ENCODE results near the gene ADPRHL1. TPM values are rescaled to one million over a fixed set of nuclear protein-coding genes. Genes with fewer than 3 reads are reported as not detected.

ADPRHL1 gene
- total RNA-seq, 1 donor from 2014 or later, result 3.1 TPM

DNA sequence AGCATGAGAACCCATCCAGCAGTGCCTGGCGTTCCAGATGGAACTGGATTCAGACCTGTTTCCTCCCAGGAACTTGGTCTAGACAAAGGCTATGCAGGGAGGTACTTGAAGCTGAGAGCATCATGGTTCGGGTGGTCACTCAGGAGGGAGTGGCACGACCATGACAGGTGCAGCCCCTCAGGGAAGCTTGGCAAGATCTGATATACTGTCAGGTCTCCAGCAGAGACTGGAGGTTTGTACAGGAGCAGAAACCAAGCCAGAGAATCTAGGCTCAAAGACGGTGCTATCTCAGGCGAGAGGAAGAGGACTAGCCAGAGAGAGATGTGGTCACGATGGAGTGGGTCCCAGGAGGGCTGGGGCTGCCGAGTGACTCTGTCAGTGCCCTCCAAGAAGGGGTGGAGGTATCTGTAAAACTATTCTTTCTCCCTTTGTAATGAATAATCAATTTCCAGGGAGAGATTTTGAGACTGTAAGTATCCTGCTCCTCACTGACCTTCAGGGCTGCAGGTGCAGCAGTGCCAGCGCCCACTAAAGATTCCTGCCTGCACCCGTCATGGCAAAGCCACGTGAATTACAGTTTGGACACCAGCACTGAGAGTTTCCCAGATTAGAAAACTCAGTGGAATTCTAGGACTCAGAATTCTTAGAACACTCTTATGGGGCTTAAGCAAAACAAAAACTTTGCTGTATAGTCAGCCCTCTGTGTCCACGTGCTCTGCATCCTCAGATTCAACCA lies 47.4 kb upstream of the ADPRHL1 start:
- Mint-ChIP-seq H3K9me3 (ENCODE audit: unreplicated experiment) (no peaks in the 10 kb centered on the region), H3K27me3 (ENCODE audit: low read depth, unreplicated experiment) (no peaks in the 10 kb centered on the region), H3K4me1 (ENCODE audit: low read depth, unreplicated experiment) (peaks cover 19% of the 10 kb centered on the region), H3K4me3 (ENCODE audit: unreplicated experiment) (no peak overlapping the region), H3K27ac (ENCODE audit: unreplicated experiment) (no peak overlapping the region), H3K36me3 (ENCODE audit: low read depth, unreplicated experiment) (peaks cover 29% of the 10 kb centered on the region)
- Histone ChIP-seq H4K20me1 (ENCODE audit: insufficient read depth, low read length) (peaks cover 68% of the 10 kb centered on the region), H3K27ac (ENCODE audit: low read depth, low read length) (no peak overlapping the region), H3K9me3 (ENCODE audit: insufficient read depth, low read depth, low read length) (no peaks in the 10 kb centered on the region), H3K4me1 (ENCODE audit: insufficient read depth, low read length) (peaks cover 10% of the 10 kb centered on the region), H2AFZ (ENCODE audit: low read depth, low read length) (no peak overlapping the region), H3K4me3 (ENCODE audit: insufficient read depth, low read depth, low read length) (no peak overlapping the region), H3K79me2 (ENCODE audit: insufficient read depth, low read length) (peaks cover 57% of the 10 kb centered on the region), H3K9ac (ENCODE audit: low read length) (no peak overlapping the region), H3K4me2 (ENCODE audit: low read length) (no peak overlapping the region), H3K36me3 (ENCODE audit: insufficient read depth, low read length) (peaks cover 70% of the 10 kb centered on the region), H3K27me3 (ENCODE audit: insufficient read depth, low read length) (no peaks in the 10 kb centered on the region)
- DNase-seq (ENCODE audit: low read depth) (no peak), FAIRE-seq (no peak)
- no peak for TF ChIP-seq EZH2 (IDR thresholded peaks at IDR 0.05; ENCODE audit: insufficient read depth, low read length)
- TF ChIP-seq, protein P1, sequence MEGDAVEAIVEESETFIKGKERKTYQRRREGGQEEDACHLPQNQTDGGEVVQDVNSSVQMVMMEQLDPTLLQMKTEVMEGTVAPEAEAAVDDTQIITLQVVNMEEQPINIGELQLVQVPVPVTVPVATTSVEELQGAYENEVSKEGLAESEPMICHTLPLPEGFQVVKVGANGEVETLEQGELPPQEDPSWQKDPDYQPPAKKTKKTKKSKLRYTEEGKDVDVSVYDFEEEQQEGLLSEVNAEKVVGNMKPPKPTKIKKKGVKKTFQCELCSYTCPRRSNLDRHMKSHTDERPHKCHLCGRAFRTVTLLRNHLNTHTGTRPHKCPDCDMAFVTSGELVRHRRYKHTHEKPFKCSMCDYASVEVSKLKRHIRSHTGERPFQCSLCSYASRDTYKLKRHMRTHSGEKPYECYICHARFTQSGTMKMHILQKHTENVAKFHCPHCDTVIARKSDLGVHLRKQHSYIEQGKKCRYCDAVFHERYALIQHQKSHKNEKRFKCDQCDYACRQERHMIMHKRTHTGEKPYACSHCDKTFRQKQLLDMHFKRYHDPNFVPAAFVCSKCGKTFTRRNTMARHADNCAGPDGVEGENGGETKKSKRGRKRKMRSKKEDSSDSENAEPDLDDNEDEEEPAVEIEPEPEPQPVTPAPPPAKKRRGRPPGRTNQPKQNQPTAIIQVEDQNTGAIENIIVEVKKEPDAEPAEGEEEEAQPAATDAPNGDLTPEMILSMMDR (IDR thresholded peaks at IDR 0.05; ENCODE audit: insufficient read depth, low read depth, low read length), result no peak

DNA sequence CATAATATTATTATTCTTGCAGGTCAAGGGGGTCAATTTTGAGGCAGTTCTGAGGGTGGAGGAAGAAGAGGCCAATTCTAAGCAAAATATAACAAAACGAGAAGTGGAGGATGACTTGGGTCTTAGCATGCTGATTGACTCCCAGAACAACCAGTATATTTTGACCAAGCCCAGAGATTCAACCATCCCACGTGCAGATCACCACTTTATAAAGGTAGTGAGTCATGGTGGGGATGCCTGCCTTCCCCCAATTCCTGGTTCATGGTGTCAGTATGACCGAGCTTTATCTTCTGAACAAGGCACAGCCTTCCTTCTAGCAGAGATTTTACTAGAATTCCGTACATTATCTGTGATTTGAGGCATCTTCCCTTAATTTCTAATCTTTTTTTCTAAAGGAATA lies 46.6 kb upstream of the ADPRHL1 start:
- Histone ChIP-seq H3K4me2 (ENCODE audit: low read length) (no peak overlapping the region), H3K9me3 (ENCODE audit: insufficient read depth, low read depth, low read length) (no peaks in the 10 kb centered on the region), H3K36me3 (ENCODE audit: insufficient read depth, low read length) (peaks cover 65% of the 10 kb centered on the region), H3K27me3 (ENCODE audit: insufficient read depth, low read length) (no peaks in the 10 kb centered on the region), H2AFZ (ENCODE audit: low read depth, low read length) (no peak overlapping the region), H3K4me3 (ENCODE audit: insufficient read depth, low read depth, low read length) (no peak overlapping the region), H3K27ac (ENCODE audit: low read depth, low read length) (no peak overlapping the region), H3K9ac (ENCODE audit: low read length) (no peak overlapping the region), H4K20me1 (ENCODE audit: insufficient read depth, low read length) (peaks cover 69% of the 10 kb centered on the region), H3K79me2 (ENCODE audit: insufficient read depth, low read length) (peaks cover 64% of the 10 kb centered on the region), H3K4me1 (ENCODE audit: insufficient read depth, low read length) (peaks cover 15% of the 10 kb centered on the region)
- H3K27ac Mint-ChIP-seq (ENCODE audit: unreplicated experiment), result no peak overlapping the region
- TF ChIP-seq, protein P1 (IDR thresholded peaks at IDR 0.05; ENCODE audit: insufficient read depth, low read depth, low read length), result no peak
- no peak for TF ChIP-seq EZH2 (IDR thresholded peaks at IDR 0.05; ENCODE audit: insufficient read depth, low read length)
- H3K4me1 Mint-ChIP-seq (ENCODE audit: low read depth, unreplicated experiment), result peaks cover 24% of the 10 kb centered on the region
- peak; percentile 67 for DNase-seq (ENCODE audit: low read depth)
- H3K36me3 Mint-ChIP-seq (ENCODE audit: low read depth, unreplicated experiment), result peaks cover 29% of the 10 kb centered on the region
- H3K9me3 Mint-ChIP-seq (ENCODE audit: unreplicated experiment), result no peaks in the 10 kb centered on the region
- no peaks in the 10 kb centered on the region for H3K27me3 Mint-ChIP-seq (ENCODE audit: low read depth, unreplicated experiment)
- H3K4me3 Mint-ChIP-seq (ENCODE audit: unreplicated experiment), result no peak overlapping the region
- no peak for FAIRE-seq

DNA sequence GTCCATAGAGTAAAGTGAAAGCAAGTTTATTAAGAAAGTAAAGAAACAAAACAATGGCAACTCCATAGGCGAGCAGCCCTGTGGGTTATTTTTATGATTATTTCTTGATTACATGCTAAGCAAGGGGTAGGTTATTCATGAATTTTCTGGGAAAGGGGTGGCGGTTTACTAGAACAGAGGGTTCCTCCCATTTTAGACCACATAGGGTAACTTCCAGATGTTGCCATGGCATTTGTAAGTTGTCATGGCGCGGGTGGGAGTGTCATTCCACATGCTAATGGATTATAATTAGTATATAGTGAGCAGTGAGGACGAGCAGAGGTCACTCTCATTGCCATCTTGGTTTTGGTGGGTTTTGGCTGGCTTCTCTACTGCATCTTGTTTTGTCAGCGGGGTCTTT lies 45.6 kb upstream of the ADPRHL1 start:
- peaks cover 72% of the 10 kb centered on the region for H4K20me1 ChIP-seq (ENCODE audit: insufficient read depth, low read length)
- peaks cover 34% of the 10 kb centered on the region for H3K4me1 Mint-ChIP-seq (ENCODE audit: low read depth, unreplicated experiment)
- peaks cover 69% of the 10 kb centered on the region for H3K79me2 ChIP-seq (ENCODE audit: insufficient read depth, low read length)
- FAIRE-seq (no peak), DNase-seq (ENCODE audit: low read depth) (no peak)
- peaks cover 25% of the 10 kb centered on the region for H3K36me3 Mint-ChIP-seq (ENCODE audit: low read depth, unreplicated experiment)
- no peaks in the 10 kb centered on the region for H3K27me3 Mint-ChIP-seq (ENCODE audit: low read depth, unreplicated experiment)
- TF ChIP-seq, protein P1 (IDR thresholded peaks at IDR 0.05; ENCODE audit: insufficient read depth, low read depth, low read length), result no peak
- no peak for TF ChIP-seq EZH2 (IDR thresholded peaks at IDR 0.05; ENCODE audit: insufficient read depth, low read length)
- no peaks in the 10 kb centered on the region for H3K9me3 ChIP-seq (ENCODE audit: insufficient read depth, low read depth, low read length)
- no peak overlapping the region for H3K4me3 Mint-ChIP-seq (ENCODE audit: unreplicated experiment)
- no peak overlapping the region for H3K9ac ChIP-seq (ENCODE audit: low read length)
- no peaks in the 10 kb centered on the region for H3K27me3 ChIP-seq (ENCODE audit: insufficient read depth, low read length)
- peaks cover 20% of the 10 kb centered on the region for H3K4me1 ChIP-seq (ENCODE audit: insufficient read depth, low read length)
- no peak overlapping the region for H3K4me2 ChIP-seq (ENCODE audit: low read length)
- no peaks in the 10 kb centered on the region for H3K9me3 Mint-ChIP-seq (ENCODE audit: unreplicated experiment)
- no peak overlapping the region for H3K27ac ChIP-seq (ENCODE audit: low read depth, low read length)
- H3K36me3 ChIP-seq (ENCODE audit: insufficient read depth, low read length), result peaks cover 60% of the 10 kb centered on the region
- H2AFZ ChIP-seq (ENCODE audit: low read depth, low read length), result no peak overlapping the region
- H3K27ac Mint-ChIP-seq (ENCODE audit: unreplicated experiment), result no peak overlapping the region
- H3K4me3 ChIP-seq (ENCODE audit: insufficient read depth, low read depth, low read length), result no peak overlapping the region
